Fibroblast of pulmonary artery (primary cell): Measurements from ENCODE around the gene COX7A2.
A peak's percentile ranks its signal among the peaks of the same experiment; 100 is the strongest.

ENCODE experiments used
- DNase-seq: peaks from one replicate; pipeline ENCODE4 v3.0.0-alpha.2; 2010; ENCODE audit warnings: low read depth
- H3K4me3 ChIP-seq: replicated peaks from 2 replicates; pipeline ENCODE4 v1.5.1; 2011; ENCODE audit warnings: low read depth, mild to moderate bottlenecking, control low read depth, low read length, moderate library complexity
- TF ChIP-seq, protein P1 (sequence below): IDR thresholded peaks from 2 replicates; pipeline ENCODE4 v1.5.1; 2011; ENCODE audit warnings: mild to moderate bottlenecking, control low read depth, low read length, inconsistent platforms; ENCODE audit errors: missing control alignments

The COX7A2 gene

DNA sequence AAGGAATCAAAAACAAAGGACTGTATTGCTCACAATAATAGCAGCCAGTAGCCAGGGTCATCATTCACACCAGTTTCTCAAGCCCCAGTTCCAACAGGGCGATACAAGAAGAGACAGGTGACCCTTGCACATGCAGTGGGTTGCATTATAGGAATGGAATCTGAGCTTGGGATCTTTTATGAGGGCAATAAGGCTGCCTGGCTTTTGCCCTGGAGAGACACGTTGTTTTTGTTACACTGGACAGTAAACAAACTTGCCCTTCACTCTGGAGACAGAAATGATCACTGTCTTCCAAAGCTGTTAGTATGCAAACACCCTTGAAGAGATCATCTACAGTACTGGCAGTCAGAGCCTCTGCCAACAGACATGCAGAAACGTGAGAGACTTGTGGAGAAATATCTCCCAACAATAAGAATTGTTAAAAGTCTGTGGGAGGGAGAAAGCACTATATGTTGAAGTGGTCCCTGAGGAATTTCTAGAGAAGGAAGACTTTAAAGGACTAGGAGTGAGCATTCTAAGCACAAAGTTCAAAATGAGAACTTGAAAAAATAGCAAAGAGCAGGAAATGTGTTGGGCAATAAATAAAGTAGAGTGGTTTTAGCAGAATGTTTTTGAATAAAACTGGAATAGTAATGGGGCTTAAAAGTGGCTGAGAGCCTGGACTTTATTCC is 31.5 kb downstream of the COX7A2 start:
- TF ChIP-seq, protein P1, sequence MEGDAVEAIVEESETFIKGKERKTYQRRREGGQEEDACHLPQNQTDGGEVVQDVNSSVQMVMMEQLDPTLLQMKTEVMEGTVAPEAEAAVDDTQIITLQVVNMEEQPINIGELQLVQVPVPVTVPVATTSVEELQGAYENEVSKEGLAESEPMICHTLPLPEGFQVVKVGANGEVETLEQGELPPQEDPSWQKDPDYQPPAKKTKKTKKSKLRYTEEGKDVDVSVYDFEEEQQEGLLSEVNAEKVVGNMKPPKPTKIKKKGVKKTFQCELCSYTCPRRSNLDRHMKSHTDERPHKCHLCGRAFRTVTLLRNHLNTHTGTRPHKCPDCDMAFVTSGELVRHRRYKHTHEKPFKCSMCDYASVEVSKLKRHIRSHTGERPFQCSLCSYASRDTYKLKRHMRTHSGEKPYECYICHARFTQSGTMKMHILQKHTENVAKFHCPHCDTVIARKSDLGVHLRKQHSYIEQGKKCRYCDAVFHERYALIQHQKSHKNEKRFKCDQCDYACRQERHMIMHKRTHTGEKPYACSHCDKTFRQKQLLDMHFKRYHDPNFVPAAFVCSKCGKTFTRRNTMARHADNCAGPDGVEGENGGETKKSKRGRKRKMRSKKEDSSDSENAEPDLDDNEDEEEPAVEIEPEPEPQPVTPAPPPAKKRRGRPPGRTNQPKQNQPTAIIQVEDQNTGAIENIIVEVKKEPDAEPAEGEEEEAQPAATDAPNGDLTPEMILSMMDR: no peak
- peak; percentile 48 for DNase-seq
- no peak overlapping the region for H3K4me3 ChIP-seq

DNA sequence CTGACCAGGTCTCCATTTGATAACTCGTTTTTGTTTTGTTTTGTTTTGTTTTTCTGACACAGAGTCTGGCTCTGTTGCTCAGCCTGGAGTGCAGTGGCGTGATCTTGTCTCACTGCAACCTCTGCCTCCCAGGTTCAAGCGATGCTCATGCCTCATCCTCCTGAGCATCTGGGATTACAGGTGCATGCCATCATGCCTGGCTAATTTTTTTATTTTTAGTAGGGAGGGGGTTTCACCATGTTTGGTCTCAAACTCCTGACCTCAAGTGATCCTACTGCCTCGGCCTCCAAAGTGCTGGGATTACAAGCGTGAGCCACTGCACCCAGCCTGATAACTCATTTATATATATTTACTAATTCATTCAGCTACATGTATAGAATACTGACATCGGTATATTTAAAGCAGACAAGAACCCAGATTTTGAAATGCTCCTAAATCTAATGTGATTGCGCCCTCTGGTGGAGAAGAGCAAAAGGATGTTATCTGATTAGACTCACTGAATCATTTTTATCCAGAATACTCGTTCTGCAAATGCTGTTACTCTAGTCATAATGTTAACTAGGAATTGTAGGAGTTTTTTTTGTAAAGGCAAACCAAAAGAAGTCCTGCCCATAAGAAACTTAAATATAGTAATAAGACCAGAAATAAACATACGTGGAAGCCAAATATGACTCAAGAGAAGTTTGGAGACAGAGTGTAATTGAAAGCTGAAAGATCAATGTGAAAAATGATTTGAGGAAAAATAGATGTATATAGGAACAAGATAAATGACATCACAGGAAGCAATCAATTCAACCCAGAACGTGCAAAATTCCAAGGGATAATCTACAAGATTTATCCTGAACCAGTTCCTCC is 32.5 kb downstream of the COX7A2 start:
- no peak overlapping the region for H3K4me3 ChIP-seq
- peak; percentile 85 for DNase-seq

DNA sequence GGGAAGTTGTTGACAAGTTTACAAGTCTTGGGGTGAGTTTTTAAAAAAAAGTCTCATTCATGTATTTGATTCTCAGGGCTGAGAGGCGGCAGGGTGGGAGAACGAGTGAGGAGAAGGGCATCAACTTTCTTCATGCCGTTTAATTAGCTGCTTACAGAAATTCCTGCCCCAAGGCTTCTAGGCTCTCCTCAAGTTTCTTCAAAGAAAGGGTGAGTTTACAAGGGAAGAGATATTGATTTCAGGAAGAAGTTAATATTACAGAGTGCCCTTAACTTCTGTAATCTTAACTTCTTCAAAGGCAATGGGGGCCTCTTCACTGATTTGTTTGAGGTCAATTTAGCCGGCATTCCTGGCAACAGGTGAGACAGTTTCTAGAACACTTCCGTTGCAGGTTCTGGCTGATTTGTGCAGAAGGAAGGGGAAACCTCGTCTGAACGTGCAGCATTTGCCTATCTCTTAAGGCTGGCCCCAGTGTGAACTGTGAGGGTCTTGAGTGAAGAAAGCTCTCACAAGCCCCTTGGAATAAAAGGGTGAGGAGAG is 34.3 kb downstream of the COX7A2 start:
- no peak for DNase-seq
- no peak overlapping the region for H3K4me3 ChIP-seq
- TF ChIP-seq, protein P1: no peak

More for the DNA sequence above, 32.5 kb downstream of the COX7A2 start:
- TF ChIP-seq, protein P1: peak; percentile 75

DNA sequence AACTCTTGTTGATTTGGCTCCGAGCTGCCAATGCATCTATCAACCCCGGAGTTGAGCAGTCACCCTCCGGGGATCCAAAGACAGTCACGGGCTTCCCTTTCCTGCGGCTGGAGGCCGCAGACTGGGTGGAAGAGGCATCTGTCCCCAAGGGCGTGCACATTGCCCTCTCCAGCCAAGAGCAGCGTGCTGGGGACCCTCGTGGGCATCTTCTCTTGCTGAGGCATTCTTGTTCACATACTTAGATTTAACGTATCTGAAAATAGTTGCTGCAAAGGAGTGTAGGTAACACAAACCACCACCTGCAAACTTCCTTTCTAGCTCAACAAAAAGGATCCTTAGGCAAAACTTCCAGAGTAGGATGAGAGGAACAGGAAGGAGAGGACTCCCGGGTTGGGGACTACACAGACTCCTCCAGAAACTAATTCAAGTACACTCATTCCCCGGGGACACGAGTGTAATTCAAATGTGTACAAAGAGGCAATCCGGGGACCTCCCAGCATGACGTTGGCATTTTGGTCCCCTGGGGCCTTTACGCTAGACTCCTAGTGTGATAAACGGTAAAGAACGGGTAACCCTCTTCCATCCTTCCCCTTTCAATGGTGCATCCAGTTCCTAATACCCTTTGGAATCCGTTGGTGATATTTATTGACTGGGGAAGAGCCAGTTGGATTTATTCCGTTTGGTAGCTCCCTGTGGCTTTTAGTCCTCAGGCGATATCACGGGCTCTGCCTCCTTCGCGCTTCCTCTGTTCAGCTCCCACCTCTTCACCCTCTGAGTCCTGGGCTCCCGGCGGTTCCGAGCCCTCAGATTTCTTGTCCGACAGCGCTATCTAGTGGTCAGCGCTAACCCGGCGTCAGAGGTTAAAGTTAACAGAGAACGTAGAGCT is 35.1 kb downstream of the COX7A2 start:
- H3K4me3 ChIP-seq: peak overlapping the region; percentile 24
- peak; percentile 88 for DNase-seq
- TF ChIP-seq, protein P1: peak; percentile 87

DNA sequence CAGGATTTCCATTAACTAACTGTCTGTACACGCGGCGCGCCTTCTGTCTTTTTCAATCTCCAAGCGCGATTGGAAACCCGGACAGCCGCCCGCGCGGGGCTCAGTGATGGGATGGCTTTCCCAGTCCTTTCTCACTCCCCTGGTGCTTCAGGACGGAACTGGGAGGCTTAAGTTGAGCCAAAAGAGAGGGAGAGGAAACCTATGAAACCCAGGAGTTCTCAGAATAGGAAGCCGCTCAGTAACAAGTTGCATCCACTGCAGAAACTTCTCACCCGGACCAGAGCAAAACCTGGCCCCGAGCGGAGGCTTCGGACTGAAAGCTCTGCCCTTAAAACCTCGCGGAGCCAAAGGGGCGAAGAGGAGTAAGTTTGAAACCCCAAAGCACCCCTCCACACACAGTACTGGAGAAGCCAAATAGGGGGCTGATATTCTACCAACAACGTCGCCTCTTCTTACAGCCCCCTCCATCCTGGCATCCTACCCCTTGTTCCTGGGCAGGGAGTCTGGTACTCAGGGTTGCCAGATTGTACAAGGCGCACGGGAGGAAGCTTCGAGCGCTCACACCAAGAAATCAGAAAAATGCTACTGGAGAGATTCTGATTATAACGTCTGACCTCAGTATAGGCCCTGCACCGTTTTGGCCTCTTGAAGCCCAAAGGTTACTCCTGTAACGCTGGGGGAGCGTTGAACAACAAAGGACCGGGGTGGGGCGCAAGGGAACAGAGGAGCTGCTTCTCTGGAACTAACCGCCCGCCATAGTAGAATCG is 36.8 kb downstream of the COX7A2 start:
- DNase-seq: peak; percentile 43
- H3K4me3 ChIP-seq: peak overlapping the region; percentile 67

More for the DNA sequence above, 36.8 kb downstream of the COX7A2 start:
- TF ChIP-seq, protein P1: no peak
